Embryonic facial prominence (tissue), 1 donor: ENCODE results near the gene PTGES3.
"Not testable (repeated sequence)": the region's sequence is repeated elsewhere in the genome, so short reads cannot be mapped to it uniquely, and the experiment has no call there.

Experiments
- DNase-seq: peaks from one replicate; pipeline ENCODE4 v3.0.0-alpha.2; 2016; ENCODE audit errors: extremely low spot score

Gene PTGES3

GRCh38 chr12:56709759-56710376, 21.8 kb upstream of the PTGES3 start:
- no peak for DNase-seq

- not testable (repeated sequence) for DNase-seq
Measured at GRCh38 chr12:56704522-56704921, 16.4 kb upstream of the PTGES3 start.

- DNase-seq, result no peak
Measured at GRCh38 chr12:56699020-56699661, 11.1 kb upstream of the PTGES3 start.

GRCh38 chr12:56695327-56696101, 7.4 kb upstream of the PTGES3 start:
- DNase-seq, result no peak

- DNase-seq, result no peak
Measured at GRCh38 chr12:56694161-56694560, 6.1 kb upstream of the PTGES3 start.

GRCh38 chr12:56688846-56689109, 694 bp upstream of the PTGES3 start:
- no peak for DNase-seq

GRCh38 chr12:56687223-56688128, 608 bp downstream of the PTGES3 start:
- DNase-seq, result peak; percentile 22

GRCh38 chr12:56684745-56685359, 3.2 kb downstream of the PTGES3 start:
- DNase-seq, result no peak

GRCh38 chr12:56682323-56682722, 5.8 kb downstream of the PTGES3 start:
- no peak for DNase-seq

- DNase-seq, result no peak
Measured at GRCh38 chr12:56679883-56680575, 8.1 kb downstream of the PTGES3 start.

- no peak for DNase-seq
Measured at GRCh38 chr12:56678852-56679251, 9.2 kb downstream of the PTGES3 start.

- DNase-seq, result no peak
Measured at GRCh38 chr12:56677680-56678079, 10.4 kb downstream of the PTGES3 start.

GRCh38 chr12:56676851-56677580, 11.1 kb downstream of the PTGES3 start:
- DNase-seq, result no peak

GRCh38 chr12:56671608-56672007, 16.5 kb downstream of the PTGES3 start:
- DNase-seq, result no peak

GRCh38 chr12:56670836-56671235, 17.2 kb downstream of the PTGES3 start:
- no peak for DNase-seq

GRCh38 chr12:56668197-56668457, 20.0 kb downstream of the PTGES3 start:
- DNase-seq, result no peak

- DNase-seq, result no peak
Measured at GRCh38 chr12:56661979-56662638, 26.0 kb downstream of the PTGES3 start.

- DNase-seq, result no peak
Measured at GRCh38 chr12:56661560-56661959, 26.5 kb downstream of the PTGES3 start.

GRCh38 chr12:56658921-56659320, 29.2 kb downstream of the PTGES3 start:
- no peak for DNase-seq
